HUES64 (cell line): Measurements from ENCODE around the gene C19orf53.
"Not testable (repeated sequence)": the region's sequence is repeated elsewhere in the genome, so short reads cannot be mapped to it uniquely, and the experiment has no call there.

Experiments
- H3K27ac ChIP-seq: 2 replicates; pipeline ENCODE4 v1.7.0; 2013; ENCODE audit warnings: low read depth, low read length, inconsistent platforms
- H3K27me3 ChIP-seq: 2 replicates; pipeline ENCODE4 v1.6.1; 2013; ENCODE audit warnings: mild to moderate bottlenecking, low read length; ENCODE audit not compliant: insufficient read depth
- H3K36me3 ChIP-seq: 2 replicates; pipeline ENCODE4 v1.6.1; 2013; ENCODE audit warnings: mild to moderate bottlenecking, low read length; ENCODE audit not compliant: insufficient read depth
- H3K4me1 ChIP-seq: 2 replicates; pipeline ENCODE4 v1.6.1; 2013; ENCODE audit warnings: mild to moderate bottlenecking, low read length, moderate library complexity; ENCODE audit not compliant: insufficient read depth
- H3K4me3 ChIP-seq: 2 replicates; pipeline ENCODE4 v1.5.1; 2013; ENCODE audit warnings: mild to moderate bottlenecking, low read length, moderate library complexity
- H3K9ac ChIP-seq: 2 replicates; pipeline ENCODE4 v1.6.1; 2013; ENCODE audit warnings: mild to moderate bottlenecking, low read depth, low read length
- H3K9me3 ChIP-seq: 2 replicates; pipeline ENCODE4 v1.6.1; 2013; ENCODE audit warnings: low read depth, low read length; ENCODE audit not compliant: insufficient read depth
- WGBS: fragments of 150-250, 120-280 bp; methylation state at CpG from one replicate; pipeline ENCODE4 v1.1.7; 2013; ENCODE audit warnings: missing lambda C conversion rate; 5-methylcytosine and 5-hydroxymethylcytosine counted together

Gene C19orf53

DNA sequence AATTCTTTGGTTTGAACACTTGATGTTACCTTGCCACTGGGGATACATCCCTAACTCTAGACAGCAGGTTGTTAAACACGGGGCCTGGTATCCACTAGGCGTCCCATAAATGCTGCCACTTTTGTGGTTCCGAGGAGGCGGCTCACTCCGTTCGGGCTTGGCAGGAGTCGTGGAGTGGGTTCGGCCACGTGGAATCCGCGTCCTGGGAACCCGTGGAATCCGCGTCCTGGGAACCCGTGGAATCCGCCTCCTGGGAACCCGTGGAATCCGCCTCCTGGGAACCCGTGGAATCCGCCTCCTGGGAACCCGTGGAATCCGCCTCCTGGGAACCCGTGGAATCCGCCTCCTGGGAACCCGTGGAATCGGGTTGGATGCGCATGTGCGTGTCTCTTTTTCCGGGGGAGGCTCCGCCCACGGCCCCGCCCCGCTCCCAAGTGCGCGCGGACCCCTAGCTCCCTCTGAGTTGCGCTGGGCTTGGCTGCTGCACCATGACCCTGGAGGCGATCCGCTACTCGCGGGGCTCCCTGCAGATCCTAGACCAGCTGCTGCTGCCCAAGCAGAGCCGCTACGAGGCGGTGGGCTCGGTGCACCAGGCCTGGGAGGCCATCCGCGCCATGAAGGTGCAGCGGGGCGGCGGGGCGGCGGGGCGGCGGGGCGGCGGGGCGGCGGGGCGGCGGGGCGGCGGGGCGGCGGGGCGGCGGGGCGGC, 10.0 kb upstream of the C19orf53 start, which contains the start of gene MRI1:
Gene MRI1 (plus strand): TSS at position 422 of the 707 bp plus-strand sequence. CDS start 67 bp downstream, at position 489.
- WGBS, result 19% methylated on average over 67 of the region's 67 CpGs
- Histone ChIP-seq H3K36me3 (peaks cover 41% of the 10 kb centered on the region), H3K27me3 (peaks cover 5% of the 10 kb centered on the region), H3K9me3 (no peaks in the 10 kb centered on the region), H3K9ac (peak within 1 kb of the TSS; percentile 66), H3K4me1 (no peaks in the 10 kb centered on the region), H3K27ac (no peak within 1 kb of the TSS), H3K4me3 (peak within 1 kb of the TSS; percentile 73)

GRCh38 chr19:13764821-13765394, 9.3 kb upstream of the C19orf53 start:
- Histone ChIP-seq H3K36me3 (peaks cover 40% of the 10 kb centered on the region), H3K9me3 (no peaks in the 10 kb centered on the region), H3K27me3 (peaks cover 5% of the 10 kb centered on the region), H3K9ac (peak overlapping the region; percentile 61), H3K27ac (no peak overlapping the region), H3K4me1 (no peaks in the 10 kb centered on the region), H3K4me3 (peak overlapping the region; percentile 73)
- WGBS, result 4% methylated on average over 48 of the region's 48 CpGs

DNA sequence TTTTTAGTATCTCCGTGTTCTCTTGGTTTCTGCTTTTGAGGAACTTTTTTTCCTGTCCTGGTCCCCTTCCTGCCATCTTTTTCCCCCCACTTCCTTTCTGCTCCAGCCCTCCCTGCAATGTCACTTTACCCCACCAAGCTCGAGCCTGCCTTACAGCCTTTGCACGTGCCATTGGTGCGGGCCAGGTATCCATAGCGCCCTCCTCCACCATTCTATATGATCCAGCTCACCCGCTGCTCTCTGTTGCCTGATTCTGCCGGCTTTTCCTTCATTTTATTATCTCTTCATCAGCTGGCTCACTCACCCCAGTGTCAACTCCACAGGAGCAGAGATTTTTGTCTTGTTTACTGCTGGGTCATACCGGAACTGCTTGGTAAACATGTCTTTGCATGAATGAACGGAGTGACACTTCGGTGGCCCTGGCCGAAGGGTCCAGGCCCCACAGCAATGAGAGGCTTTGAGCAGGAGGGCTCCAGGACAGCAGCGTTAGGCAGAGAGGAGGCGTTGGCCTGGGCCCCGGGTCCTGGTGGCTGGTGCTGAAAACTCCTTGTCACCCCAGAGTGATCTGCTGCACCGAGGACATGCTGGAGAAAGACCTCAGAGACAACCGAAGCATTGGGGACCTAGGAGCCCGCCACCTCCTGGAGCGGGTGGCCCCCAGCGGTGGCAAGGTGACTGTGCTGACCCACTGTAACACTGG, 8.7 kb upstream of the C19orf53 start:
- H3K9ac ChIP-seq, result no peak overlapping the region
- H3K4me3 ChIP-seq, result peak overlapping the region; percentile 73
- H3K4me1 ChIP-seq, result no peaks in the 10 kb centered on the region
- H3K9me3 ChIP-seq, result no peaks in the 10 kb centered on the region
- peaks cover 36% of the 10 kb centered on the region for H3K36me3 ChIP-seq
- H3K27me3 ChIP-seq, result peaks cover 5% of the 10 kb centered on the region
- no peak overlapping the region for H3K27ac ChIP-seq
- 65% methylated on average over 19 of the region's 19 CpGs for WGBS

GRCh38 chr19:13766095-13766481, 8.2 kb upstream of the C19orf53 start:
- Histone ChIP-seq H3K27me3 (peaks cover 5% of the 10 kb centered on the region), H3K9me3 (no peaks in the 10 kb centered on the region), H3K36me3 (peaks cover 33% of the 10 kb centered on the region), H3K4me3 (no peak overlapping the region), H3K27ac (no peak overlapping the region), H3K4me1 (no peaks in the 10 kb centered on the region), H3K9ac (no peak overlapping the region)
- 91% methylated on average over 3 of the region's 3 CpGs for WGBS

DNA sequence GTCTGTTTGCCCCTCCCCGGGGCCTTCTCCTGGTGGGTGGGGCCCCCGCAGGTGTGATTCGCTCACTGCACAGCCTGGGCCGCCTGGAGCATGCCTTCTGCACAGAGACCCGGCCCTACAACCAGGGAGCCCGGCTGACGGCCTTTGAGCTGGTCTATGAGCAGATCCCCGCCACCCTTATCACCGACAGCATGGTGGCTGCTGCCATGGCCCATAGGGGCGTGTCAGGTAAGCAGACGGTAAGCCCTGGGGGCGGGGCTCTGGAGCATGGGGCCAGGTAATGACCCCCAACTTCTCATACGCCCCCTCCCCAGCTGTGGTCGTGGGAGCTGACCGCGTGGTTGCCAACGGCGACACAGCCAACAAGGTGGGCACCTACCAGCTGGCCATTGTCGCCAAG, 5.7 kb upstream of the C19orf53 start:
- H3K4me1 ChIP-seq, result no peaks in the 10 kb centered on the region
- H3K36me3 ChIP-seq, result peaks cover 22% of the 10 kb centered on the region
- H3K4me3 ChIP-seq, result no peak overlapping the region
- H3K9me3 ChIP-seq, result no peaks in the 10 kb centered on the region
- H3K27ac ChIP-seq, result no peak overlapping the region
- WGBS, result 95% methylated on average over 19 of the region's 19 CpGs
- no peak overlapping the region for H3K9ac ChIP-seq
- H3K27me3 ChIP-seq, result peaks cover 5% of the 10 kb centered on the region

DNA sequence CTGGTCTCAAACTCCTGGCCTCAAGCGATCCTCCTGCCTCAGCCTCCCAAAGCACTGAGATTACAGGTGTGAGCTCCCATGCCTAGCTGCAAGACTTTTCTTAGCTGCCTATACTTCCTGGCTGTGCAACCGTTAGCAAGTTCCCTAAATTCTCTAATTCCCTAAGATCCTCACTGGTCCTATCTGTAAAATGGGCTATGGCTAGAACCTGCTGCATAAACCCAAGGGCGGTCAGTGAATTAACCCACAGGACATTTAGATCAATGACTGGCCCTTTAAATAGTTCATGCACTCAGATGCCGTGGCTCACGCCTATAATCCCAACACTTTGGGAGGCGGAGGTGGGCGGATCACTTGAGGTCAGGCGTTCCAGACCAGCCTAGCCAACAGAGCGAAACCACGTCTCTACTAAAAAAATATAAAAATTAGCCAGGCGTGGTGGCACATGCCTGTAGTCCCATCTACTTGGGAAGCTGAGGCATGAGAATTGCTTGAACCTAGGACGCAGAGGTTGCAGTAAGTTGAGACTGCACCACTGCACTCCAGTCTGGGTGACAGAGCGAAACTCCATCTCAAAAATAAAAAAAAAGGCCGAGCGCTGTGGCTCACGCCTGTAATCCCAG, 4.1 kb upstream of the C19orf53 start:
- H3K27me3 ChIP-seq, result peaks cover 2% of the 10 kb centered on the region
- H3K27ac ChIP-seq, result no peak overlapping the region
- H3K36me3 ChIP-seq, result peaks cover 22% of the 10 kb centered on the region
- 93% methylated on average over 16 of the region's 16 CpGs for WGBS
- H3K9ac ChIP-seq, result no peak overlapping the region
- H3K4me3 ChIP-seq, result no peak overlapping the region
- H3K9me3 ChIP-seq, result no peaks in the 10 kb centered on the region
- H3K4me1 ChIP-seq, result no peaks in the 10 kb centered on the region

GRCh38 chr19:13778398-13778797, 4.1 kb downstream of the C19orf53 start:
- no peak overlapping the region for H3K9ac ChIP-seq
- H3K36me3 ChIP-seq, result peaks cover 34% of the 10 kb centered on the region
- no peak overlapping the region for H3K4me3 ChIP-seq
- H3K27ac ChIP-seq, result no peak overlapping the region
- no peaks in the 10 kb centered on the region for H3K4me1 ChIP-seq
- no peaks in the 10 kb centered on the region for H3K9me3 ChIP-seq
- WGBS, result 94% methylated on average over 9 of the region's 9 CpGs
- H3K27me3 ChIP-seq, result no peaks in the 10 kb centered on the region

DNA sequence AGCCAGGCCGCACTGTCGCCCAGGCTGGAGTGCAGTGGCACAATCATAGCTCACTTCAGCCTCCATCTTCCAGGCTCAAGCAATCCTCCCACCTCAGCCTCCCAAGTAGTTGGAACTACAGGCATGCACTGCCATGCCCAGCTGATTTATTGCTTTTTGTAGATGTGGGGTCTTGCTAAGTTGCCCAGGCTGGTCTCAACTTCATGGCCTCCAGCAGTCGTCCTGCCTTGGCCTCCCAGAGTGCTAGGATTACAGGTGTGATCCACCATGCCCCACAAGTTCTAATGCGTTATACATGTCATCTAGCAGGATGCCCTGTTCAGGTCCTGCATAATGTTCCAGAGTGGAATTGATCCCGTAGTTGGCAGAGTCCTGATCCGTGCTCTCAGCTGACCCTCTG, 4.6 kb downstream of the C19orf53 start:
- Histone ChIP-seq H3K4me1 (no peaks in the 10 kb centered on the region), H3K27me3 (no peaks in the 10 kb centered on the region), H3K9me3 (no peaks in the 10 kb centered on the region), H3K9ac (no peak overlapping the region), H3K27ac (no peak overlapping the region), H3K4me3 (no peak overlapping the region), H3K36me3 (peaks cover 34% of the 10 kb centered on the region)
- WGBS, result 94% methylated on average over 6 of the region's 6 CpGs

DNA sequence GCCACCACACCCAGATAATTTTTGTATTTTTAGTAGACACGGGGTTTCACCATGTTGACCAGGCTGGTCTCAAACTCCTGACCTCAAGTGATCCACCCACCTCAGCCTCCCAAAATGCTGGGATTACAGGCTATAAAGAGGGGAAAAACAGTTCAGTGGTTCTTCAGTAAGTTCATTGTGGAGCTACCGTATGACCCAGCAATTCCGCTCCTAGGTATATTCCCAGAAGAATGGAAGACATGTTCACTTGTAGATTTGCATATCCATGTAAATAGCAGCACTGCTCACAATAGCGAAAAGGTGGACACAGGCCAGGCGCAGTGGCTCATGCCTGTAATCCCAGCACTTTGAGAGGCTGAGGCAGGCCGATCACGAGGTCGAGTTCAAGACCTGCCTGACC, 5.5 kb downstream of the C19orf53 start:
- H3K9me3 ChIP-seq, H3K4me1 ChIP-seq, H3K4me3 ChIP-seq, H3K27me3 ChIP-seq, H3K27ac ChIP-seq, H3K9ac ChIP-seq: not testable (repeated sequence)
- WGBS, result 90% methylated on average over 8 of the region's 8 CpGs
- peaks cover 34% of the 10 kb centered on the region for H3K36me3 ChIP-seq

DNA sequence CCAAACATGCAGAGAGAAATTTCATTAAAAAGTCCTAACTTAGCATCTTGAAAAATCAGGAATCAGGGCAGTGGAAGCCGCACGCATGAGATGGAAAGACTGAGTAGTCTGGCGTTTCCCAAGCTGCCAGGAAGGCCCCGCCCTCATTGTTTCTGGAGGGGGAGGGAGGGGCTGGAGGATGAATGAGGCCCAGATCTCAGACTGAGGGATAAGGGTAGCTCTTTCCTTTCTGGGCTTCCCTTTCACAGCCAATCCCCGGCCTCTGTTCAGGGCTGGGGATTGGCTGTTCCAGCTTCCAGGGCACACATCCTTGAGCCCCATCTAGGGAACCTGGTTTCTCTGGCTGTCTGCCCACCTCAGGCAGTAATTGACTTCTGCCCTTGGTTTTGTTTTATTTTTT, 7.3 kb downstream of the C19orf53 start:
- H3K36me3 ChIP-seq, result peaks cover 30% of the 10 kb centered on the region
- H3K27me3 ChIP-seq, result no peaks in the 10 kb centered on the region
- H3K4me1 ChIP-seq, result no peaks in the 10 kb centered on the region
- H3K27ac ChIP-seq, result no peak overlapping the region
- WGBS, result 13% methylated on average over 5 of the region's 5 CpGs
- H3K4me3 ChIP-seq, result no peak overlapping the region; the same call in 1 of the 2 replicates
- H3K9me3 ChIP-seq, result no peaks in the 10 kb centered on the region
- H3K9ac ChIP-seq, result no peak overlapping the region

DNA sequence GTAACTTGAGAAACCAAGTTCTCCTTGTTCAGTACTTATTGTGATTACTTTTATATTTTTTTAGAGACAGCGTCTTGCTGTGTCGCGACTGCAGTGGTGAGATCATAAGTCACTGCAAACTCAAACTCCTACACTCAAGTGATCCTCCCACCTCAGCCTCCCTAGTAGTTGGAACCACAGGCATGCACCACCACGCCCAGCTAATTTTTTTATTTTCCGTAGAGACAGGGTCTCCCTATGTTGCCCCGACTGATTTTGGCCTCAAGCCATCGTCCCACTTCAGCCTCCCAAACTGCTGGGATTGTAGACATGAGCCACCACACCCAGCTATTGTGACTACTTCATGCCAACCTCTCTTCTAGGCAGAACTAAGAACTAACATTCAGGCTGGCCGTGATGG, 8.3 kb downstream of the C19orf53 start:
- Histone ChIP-seq H3K9ac (no peak overlapping the region), H3K9me3 (no peaks in the 10 kb centered on the region), H3K4me3 (no peak overlapping the region), H3K4me1 (no peaks in the 10 kb centered on the region), H3K27me3 (no peaks in the 10 kb centered on the region), H3K27ac (no peak overlapping the region), H3K36me3 (peaks cover 22% of the 10 kb centered on the region)
- 95% methylated on average over 8 of the region's 8 CpGs for WGBS
